NCI-H524 (cell line): ENCODE data around the gene SDSL.

ENCODE experiments used
- DNase-seq, 2 experiments: peaks; one replicate each; lab custom pipeline; 2025; lab: John Stamatoyannopoulos, UW

The SDSL gene

GRCh38 chr12:113449299-113449698, 27.1 kb downstream of the SDSL start:
- no peak for DNase-seq

- no peak for DNase-seq
Measured at GRCh38 chr12:113449839-113450238, 27.7 kb downstream of the SDSL start.

GRCh38 chr12:113452458-113452857, 30.3 kb downstream of the SDSL start:
- no peak for DNase-seq

GRCh38 chr12:113453330-113453729, 31.1 kb downstream of the SDSL start:
- peak in 1 of 2 experiments; percentile 20 for DNase-seq

GRCh38 chr12:113456199-113456598, 34.0 kb downstream of the SDSL start:
- no peak for DNase-seq

GRCh38 chr12:113456761-113457160, 34.6 kb downstream of the SDSL start:
- no peak for DNase-seq

GRCh38 chr12:113457185-113457584, 35.0 kb downstream of the SDSL start:
- no peak for DNase-seq

GRCh38 chr12:113457710-113458109, 35.5 kb downstream of the SDSL start:
- no peak for DNase-seq

- no peak for DNase-seq
Measured at GRCh38 chr12:113459981-113460380, 37.8 kb downstream of the SDSL start.

- peak in 1 of 2 experiments; percentile 54 for DNase-seq
Measured at GRCh38 chr12:113461666-113462065, 39.5 kb downstream of the SDSL start.

- peak; percentile 53 to 77 for DNase-seq
Measured at GRCh38 chr12:113462117-113462774, 40.1 kb downstream of the SDSL start.

- peak in 1 of 2 experiments; percentile 43 for DNase-seq
Measured at GRCh38 chr12:113462998-113463745, 41.0 kb downstream of the SDSL start.

- peak in 1 of 2 experiments; percentile 32 for DNase-seq
Measured at GRCh38 chr12:113463746-113464451, 41.7 kb downstream of the SDSL start.

GRCh38 chr12:113464452-113464775, 42.2 kb downstream of the SDSL start:
- DNase-seq, result no peak

- DNase-seq, result peak in 1 of 2 experiments; percentile 33
Measured at GRCh38 chr12:113464852-113465719, 42.9 kb downstream of the SDSL start.

- peak in 1 of 2 experiments; percentile 44 for DNase-seq
Measured at GRCh38 chr12:113465808-113466453, 43.8 kb downstream of the SDSL start.

- peak; percentile 31 to 76 for DNase-seq
Measured at GRCh38 chr12:113466454-113467141, 44.4 kb downstream of the SDSL start.

- peak in 1 of 2 experiments; percentile 38 for DNase-seq
Measured at GRCh38 chr12:113467142-113467501, 44.9 kb downstream of the SDSL start.

- no peak for DNase-seq
Measured at GRCh38 chr12:113467502-113468364, 45.6 kb downstream of the SDSL start.
